GM13977 (cell line): ENCODE data around the gene KRT1.

ENCODE experiments used
- DNase-seq: peaks from one replicate; pipeline ENCODE4 v3.0.0; 2012; ENCODE audit warnings: low spot score
- in situ Hi-C: fragments of 300-500 bp; cut with MboI; formaldehyde crosslinking; loops from one replicate; pipeline ENCODE4 v1.12.0; 2022; ENCODE audit warnings: low sequenced_read_pairs, low pct_unique_long_range_greater_than_20kb, mixed read lengths, inconsistent platforms; ENCODE audit not compliant: unreplicated experiment
- TF ChIP-seq, protein P1 (sequence below): IDR thresholded peaks from 2 replicates; pipeline ENCODE4 v1.5.1; 2012; ENCODE audit warnings: mild to moderate bottlenecking, control low read depth; ENCODE audit not compliant: insufficient read depth; ENCODE audit errors: extremely low read depth, missing control alignments

Gene KRT1

GRCh38 chr12:52667931-52668330, 12.3 kb downstream of the KRT1 start:
- TF ChIP-seq, protein P1, sequence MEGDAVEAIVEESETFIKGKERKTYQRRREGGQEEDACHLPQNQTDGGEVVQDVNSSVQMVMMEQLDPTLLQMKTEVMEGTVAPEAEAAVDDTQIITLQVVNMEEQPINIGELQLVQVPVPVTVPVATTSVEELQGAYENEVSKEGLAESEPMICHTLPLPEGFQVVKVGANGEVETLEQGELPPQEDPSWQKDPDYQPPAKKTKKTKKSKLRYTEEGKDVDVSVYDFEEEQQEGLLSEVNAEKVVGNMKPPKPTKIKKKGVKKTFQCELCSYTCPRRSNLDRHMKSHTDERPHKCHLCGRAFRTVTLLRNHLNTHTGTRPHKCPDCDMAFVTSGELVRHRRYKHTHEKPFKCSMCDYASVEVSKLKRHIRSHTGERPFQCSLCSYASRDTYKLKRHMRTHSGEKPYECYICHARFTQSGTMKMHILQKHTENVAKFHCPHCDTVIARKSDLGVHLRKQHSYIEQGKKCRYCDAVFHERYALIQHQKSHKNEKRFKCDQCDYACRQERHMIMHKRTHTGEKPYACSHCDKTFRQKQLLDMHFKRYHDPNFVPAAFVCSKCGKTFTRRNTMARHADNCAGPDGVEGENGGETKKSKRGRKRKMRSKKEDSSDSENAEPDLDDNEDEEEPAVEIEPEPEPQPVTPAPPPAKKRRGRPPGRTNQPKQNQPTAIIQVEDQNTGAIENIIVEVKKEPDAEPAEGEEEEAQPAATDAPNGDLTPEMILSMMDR = no peak
- no peak for DNase-seq
- in situ Hi-C loops = no loop called here

DNA sequence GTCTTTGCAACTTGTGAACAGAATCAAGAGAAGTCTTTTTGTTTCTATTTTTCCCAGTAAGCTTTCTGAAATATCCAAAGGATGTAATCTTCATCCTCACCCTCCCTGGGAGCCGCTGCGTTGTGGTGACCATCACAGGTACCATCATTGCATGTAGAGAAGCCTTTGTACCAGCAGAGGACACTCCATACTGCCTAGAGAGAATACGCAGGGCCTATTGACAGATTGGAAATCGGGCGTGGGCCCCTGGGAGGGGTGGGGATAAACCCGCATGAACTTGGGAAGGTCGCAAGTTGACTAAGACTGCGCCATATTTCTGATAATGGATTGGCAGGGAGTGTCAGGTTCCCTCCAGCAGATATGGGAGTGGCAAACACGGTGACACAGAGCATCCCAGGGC, 12.7 kb downstream of the KRT1 start:
- in situ Hi-C loops = no loop called here
- TF ChIP-seq, protein P1 = no peak
- DNase-seq = no peak

GRCh38 chr12:52666471-52666870, 13.7 kb downstream of the KRT1 start:
- no peak for DNase-seq
- in situ Hi-C loops = no loop called here

DNA sequence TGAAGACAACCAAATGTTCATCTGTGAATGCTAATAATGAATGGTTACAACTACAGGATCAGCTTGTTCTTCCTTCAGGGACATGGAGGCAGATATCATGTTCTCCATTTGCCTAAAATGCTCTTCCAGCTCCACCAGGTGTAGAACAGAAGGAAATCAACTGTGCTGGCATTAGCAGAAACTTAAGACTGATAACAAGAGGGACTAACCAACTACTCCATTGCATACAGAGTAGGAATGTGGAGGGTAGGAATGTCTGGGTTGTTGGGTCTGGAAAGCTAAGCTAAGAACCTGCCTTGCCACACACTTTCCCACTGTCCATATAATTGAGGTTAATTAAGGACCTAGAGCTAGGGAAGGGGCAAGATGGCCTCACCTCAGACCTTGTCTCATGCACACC, 16.8 kb downstream of the KRT1 start:
- no peak for DNase-seq
- TF ChIP-seq, protein P1 = no peak
- in situ Hi-C loops = no loop called here

More at GRCh38 chr12:52666471-52666870, 13.7 kb downstream of the KRT1 start:
- TF ChIP-seq, protein P1 = no peak

- TF ChIP-seq, protein P1 = no peak
- in situ Hi-C loops = no loop called here
- no peak for DNase-seq
Observed at GRCh38 chr12:52662918-52663229, 17.3 kb downstream of the KRT1 start.

DNA sequence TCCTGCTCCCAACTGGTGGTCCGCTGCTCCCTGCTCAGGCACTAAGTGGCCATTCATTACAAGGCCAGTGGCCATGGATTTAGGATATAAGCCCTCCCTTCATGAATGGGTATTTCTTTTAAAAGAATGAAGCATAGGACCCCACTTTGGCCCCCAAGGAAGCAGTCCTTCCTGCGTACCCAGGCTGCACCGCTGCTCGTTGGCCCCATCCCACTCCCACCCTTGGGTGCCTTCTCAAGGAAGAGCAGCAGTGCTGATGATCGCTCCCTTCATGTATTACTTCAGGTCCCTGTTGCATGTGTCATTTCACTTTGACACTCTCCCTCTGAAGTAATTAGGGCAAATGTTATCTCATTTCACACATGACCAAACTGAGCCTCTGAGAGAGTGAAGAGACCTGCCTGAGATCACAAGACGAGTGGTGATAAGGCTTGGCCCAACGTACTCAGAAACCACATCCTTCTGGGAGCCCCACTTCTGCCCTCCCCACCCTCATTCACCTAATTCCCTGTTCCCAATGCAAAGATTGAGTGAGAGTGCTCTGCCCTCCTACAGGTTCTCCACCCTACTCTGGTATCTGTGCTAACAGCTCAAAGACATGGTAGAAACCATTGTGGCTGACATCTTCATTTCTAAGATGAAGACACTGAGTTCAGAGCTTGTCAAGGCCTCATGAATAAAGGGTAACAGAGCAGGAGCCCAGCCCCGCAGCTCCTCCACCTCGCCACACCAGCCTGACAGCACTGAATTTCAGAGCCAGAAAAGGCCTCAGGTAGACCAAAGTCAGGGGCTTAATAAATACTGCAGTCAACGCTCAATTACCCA, 17.9 kb downstream of the KRT1 start:
- in situ Hi-C loops = no loop called here
- no peak for DNase-seq
- TF ChIP-seq, protein P1 = no peak
